ENCODE results near the gene CPT2. TPM values are rescaled to one million over a fixed set of nuclear protein-coding genes. Genes with fewer than 3 reads are reported as not detected.

Gene CPT2
- total and polyA plus RNA-seq, 2 of the 13 experiments (the other 11 are each of a cell fraction or from before 2014, with no cell fraction given): 12.6 to 14.6 TPM

DNA sequence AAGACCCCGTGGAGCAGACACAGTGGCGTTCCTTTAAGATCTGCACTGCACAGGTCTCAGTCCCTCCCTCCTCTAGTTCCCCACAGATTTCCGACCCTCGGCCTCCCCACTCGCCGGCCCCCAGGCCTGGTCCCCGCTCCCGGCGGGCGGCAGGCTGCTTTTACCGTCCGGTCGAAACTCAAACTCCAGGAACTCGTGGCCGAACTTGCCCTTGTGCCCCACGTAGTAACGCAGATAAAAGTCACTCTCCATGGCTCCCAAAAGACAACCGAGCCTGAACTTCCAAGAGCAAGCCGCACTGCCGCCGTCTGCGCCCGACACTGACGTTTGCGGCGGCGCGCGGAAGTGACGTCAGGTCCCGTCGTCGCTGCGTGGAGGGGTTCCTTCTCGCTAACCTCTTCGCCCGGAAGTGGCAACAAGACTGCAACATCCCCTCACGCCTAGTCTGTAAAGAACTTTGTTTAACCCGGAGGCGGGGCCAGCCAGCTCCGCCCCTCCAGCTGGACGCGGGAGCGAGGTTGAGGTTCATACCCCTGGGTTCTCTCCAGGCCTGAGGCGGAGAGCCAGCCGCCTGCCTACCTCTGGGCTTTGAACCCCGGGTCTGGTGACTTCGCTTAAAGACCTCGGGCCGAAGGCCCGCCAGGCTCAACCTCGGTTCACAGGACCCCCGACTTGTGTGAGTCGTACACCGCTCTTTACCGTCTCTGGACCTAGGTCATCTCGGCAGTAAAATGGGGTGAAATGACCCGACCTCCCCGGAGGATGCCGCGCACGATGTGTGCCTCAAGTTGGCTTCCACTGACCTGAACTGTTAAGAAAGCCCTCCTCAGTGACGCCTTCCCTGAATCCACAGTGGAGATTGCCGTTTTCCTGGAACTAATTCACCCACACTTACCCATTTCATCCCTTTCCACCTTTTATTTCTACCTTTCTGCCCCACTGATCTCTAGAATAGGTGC lies 41.9 kb downstream of the CPT2 start, which contains the start of gene MAGOH (continued):
- TF ChIP-seq, protein P1, sequence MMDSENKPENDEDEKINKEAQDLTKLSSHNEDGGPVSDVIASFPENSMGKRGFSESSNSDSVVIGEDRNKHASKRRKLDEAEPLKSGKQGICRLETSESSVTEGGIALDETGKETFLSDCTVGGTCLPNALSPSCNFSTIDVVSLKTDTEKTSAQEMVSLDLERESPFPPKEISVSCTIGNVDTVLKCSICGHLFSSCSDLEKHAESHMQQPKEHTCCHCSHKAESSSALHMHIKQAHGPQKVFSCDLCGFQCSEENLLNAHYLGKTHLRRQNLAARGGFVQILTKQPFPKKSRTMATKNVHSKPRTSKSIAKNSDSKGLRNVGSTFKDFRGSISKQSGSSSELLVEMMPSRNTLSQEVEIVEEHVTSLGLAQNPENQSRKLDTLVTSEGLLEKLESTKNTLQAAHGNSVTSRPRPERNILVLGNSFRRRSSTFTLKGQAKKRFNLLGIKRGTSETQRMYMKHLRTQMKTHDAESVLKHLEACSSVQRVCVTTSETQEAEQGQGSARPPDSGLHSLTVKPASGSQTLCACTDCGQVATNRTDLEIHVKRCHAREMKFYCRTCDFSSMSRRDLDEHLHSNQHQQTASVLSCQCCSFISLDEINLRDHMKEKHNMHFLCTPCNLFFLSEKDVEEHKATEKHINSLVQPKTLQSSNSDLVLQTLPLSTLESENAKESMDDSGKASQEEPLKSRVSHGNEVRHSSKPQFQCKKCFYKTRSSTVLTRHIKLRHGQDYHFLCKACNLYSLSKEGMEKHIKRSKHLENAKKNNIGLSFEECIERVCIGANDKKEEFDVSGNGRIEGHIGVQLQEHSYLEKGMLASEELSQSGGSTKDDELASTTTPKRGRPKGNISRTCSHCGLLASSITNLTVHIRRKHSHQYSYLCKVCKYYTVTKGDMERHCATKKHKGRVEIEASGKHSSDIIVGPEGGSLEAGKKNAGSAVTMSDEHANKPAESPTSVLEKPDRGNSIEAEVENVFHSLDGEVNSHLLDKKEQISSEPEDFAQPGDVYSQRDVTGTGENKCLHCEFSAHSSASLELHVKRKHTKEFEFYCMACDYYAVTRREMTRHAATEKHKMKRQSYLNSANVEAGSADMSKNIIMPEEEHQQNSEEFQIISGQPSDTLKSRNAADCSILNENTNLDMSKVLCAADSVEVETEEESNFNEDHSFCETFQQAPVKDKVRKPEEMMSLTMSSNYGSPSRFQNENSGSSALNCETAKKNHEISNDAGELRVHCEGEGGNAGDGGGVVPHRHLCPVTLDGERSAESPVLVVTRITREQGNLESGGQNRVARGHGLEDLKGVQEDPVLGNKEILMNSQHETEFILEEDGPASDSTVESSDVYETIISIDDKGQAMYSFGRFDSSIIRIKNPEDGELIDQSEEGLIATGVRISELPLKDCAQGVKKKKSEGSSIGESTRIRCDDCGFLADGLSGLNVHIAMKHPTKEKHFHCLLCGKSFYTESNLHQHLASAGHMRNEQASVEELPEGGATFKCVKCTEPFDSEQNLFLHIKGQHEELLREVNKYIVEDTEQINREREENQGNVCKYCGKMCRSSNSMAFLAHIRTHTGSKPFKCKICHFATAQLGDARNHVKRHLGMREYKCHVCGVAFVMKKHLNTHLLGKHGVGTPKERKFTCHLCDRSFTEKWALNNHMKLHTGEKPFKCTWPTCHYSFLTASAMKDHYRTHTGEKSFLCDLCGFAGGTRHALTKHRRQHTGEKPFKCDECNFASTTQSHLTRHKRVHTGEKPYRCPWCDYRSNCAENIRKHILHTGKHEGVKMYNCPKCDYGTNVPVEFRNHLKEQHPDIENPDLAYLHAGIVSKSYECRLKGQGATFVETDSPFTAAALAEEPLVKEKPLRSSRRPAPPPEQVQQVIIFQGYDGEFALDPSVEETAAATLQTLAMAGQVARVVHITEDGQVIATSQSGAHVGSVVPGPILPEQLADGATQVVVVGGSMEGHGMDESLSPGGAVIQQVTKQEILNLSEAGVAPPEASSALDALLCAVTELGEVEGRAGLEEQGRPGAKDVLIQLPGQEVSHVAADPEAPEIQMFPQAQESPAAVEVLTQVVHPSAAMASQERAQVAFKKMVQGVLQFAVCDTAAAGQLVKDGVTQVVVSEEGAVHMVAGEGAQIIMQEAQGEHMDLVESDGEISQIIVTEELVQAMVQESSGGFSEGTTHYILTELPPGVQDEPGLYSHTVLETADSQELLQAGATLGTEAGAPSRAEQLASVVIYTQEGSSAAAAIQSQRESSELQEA (CRISPR knock-in tag; IDR thresholded peaks at IDR 0.05; ENCODE audit: not compliant biosample characterization): peak; percentile 58
- TF ChIP-seq ZNF709 (CRISPR knock-in tag; IDR thresholded peaks at IDR 0.05) (peak; percentile 84; the same call in 1 of the 2 replicates), ZSCAN31 (CRISPR knock-in tag; IDR thresholded peaks at IDR 0.05; ENCODE audit: low read depth) (peak; percentile 74), ZC3H4 (CRISPR knock-in tag; IDR thresholded peaks at IDR 0.05; ENCODE audit: borderline replicate concordance) (no peak), TARDBP (CRISPR knock-in tag; IDR thresholded peaks at IDR 0.05) (peak; percentile 84; the same call in 1 of the 2 replicates), POLR2AphosphoS2 (IDR thresholded peaks at IDR 0.05; ENCODE audit: low read depth, low read length) (0 out of 2 replicates have a peak, but pooled peaks have one; percentile 67), KAT7 (CRISPR knock-in tag; IDR thresholded peaks at IDR 0.05; ENCODE audit: borderline replicate concordance) (peak; percentile 94; the same call in 1 of the 2 replicates), ZNF235 (CRISPR knock-in tag; IDR thresholded peaks at IDR 0.05; ENCODE audit: borderline replicate concordance) (peak; percentile 59; the same call in 1 of the 2 replicates), ZFY (CRISPR knock-in tag; IDR thresholded peaks at IDR 0.05) (peak; percentile 98), CBX1 (IDR thresholded peaks at IDR 0.05; ENCODE audit: low read depth) (peak; percentile 25), IRF2 (CRISPR knock-in tag; IDR thresholded peaks at IDR 0.05) (peak; percentile 81)
- TF ChIP-seq, protein P2, sequence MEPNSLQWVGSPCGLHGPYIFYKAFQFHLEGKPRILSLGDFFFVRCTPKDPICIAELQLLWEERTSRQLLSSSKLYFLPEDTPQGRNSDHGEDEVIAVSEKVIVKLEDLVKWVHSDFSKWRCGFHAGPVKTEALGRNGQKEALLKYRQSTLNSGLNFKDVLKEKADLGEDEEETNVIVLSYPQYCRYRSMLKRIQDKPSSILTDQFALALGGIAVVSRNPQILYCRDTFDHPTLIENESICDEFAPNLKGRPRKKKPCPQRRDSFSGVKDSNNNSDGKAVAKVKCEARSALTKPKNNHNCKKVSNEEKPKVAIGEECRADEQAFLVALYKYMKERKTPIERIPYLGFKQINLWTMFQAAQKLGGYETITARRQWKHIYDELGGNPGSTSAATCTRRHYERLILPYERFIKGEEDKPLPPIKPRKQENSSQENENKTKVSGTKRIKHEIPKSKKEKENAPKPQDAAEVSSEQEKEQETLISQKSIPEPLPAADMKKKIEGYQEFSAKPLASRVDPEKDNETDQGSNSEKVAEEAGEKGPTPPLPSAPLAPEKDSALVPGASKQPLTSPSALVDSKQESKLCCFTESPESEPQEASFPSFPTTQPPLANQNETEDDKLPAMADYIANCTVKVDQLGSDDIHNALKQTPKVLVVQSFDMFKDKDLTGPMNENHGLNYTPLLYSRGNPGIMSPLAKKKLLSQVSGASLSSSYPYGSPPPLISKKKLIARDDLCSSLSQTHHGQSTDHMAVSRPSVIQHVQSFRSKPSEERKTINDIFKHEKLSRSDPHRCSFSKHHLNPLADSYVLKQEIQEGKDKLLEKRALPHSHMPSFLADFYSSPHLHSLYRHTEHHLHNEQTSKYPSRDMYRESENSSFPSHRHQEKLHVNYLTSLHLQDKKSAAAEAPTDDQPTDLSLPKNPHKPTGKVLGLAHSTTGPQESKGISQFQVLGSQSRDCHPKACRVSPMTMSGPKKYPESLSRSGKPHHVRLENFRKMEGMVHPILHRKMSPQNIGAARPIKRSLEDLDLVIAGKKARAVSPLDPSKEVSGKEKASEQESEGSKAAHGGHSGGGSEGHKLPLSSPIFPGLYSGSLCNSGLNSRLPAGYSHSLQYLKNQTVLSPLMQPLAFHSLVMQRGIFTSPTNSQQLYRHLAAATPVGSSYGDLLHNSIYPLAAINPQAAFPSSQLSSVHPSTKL (CRISPR knock-in tag; IDR thresholded peaks at IDR 0.05): peak; percentile 66
- TF ChIP-seq, protein P3, sequence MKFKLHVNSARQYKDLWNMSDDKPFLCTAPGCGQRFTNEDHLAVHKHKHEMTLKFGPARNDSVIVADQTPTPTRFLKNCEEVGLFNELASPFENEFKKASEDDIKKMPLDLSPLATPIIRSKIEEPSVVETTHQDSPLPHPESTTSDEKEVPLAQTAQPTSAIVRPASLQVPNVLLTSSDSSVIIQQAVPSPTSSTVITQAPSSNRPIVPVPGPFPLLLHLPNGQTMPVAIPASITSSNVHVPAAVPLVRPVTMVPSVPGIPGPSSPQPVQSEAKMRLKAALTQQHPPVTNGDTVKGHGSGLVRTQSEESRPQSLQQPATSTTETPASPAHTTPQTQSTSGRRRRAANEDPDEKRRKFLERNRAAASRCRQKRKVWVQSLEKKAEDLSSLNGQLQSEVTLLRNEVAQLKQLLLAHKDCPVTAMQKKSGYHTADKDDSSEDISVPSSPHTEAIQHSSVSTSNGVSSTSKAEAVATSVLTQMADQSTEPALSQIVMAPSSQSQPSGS (CRISPR knock-in tag; IDR thresholded peaks at IDR 0.05): peak; percentile 93
